Pancreas (tissue), 10 donors: Measurements from ENCODE around the gene SECISBP2. TPM values are rescaled to one million over a fixed set of nuclear protein-coding genes. Genes with fewer than 3 reads are reported as not detected.
A peak's percentile ranks its signal among the peaks of the same experiment; 100 is the strongest.

Experiments used
- ATAC-seq, 4 donors: fragments of 200-7000 bp; cut with Tn5 transposase; one replicate each; pipeline versions ENCODE4 v1.8.0 to v1.9.1; 2020; ENCODE audit warnings: mild to moderate bottlenecking in 4 of 4, moderate library complexity in 4 of 4
- DNase-seq, 6 donors: peaks; one replicate each; pipeline ENCODE4 v3.0.0-alpha.2; 2020
- FAIRE-seq: peaks from 2 replicates; lab custom pipeline; 2012; peaks lifted over from hg19 to GRCh38; lab: Jason Lieb, UNC
- H3K27ac ChIP-seq, 4 donors: fragments of 200-600 bp; sonication (generic); 1 replicate in 3 of 4; 2 replicates in 1 of 4; pipeline versions ENCODE4 v1.5.0 to v1.8.0; 2020
- H3K27me3 ChIP-seq, 4 donors: fragments of 200-600 bp; one replicate each; pipeline ENCODE4 v1.8.0; 2021
- H3K36me3 ChIP-seq, 3 donors: fragments of 200-600 bp; sonication (generic) in 1 of 3; one replicate each; pipeline versions ENCODE4 v1.5.0 to v1.8.0; 2020 to 2021
- H3K4me1 ChIP-seq, 3 donors: fragments of 200-600 bp; one replicate each; pipeline ENCODE4 v1.8.0; 2021
- H3K4me3 ChIP-seq, 4 donors: fragments of 200-600 bp; sonication (generic) in 2 of 4; one replicate each; pipeline versions ENCODE4 v1.5.0 to v1.8.0; 2020 to 2021
- H3K9me3 ChIP-seq, 4 donors: fragments of 200-600 bp; one replicate each; pipeline ENCODE4 v1.8.0; 2021
- CTCF ChIP-seq, 4 donors: fragments of 200-600 bp; sonication (generic) in 3 of 4; IDR thresholded peaks; one replicate each; pipeline versions ENCODE4 v1.5.0 to v1.8.0; 2021; ENCODE audit warnings: antibody characterized with exemption in 4 of 4
- WGBS, 2 donors: extraction: QIAGEN DNeasy Blood & Tissue Kit; methylation state at CpG; one replicate each; pipeline ENCODE4 v1.1.7; 2013; 5-methylcytosine and 5-hydroxymethylcytosine counted together
- intact Hi-C, 3 donors: fragments of 100-400 bp; cut with DNase I; formaldehyde crosslinking; loops; one replicate each; pipeline versions ENCODE4 v1.11.1 to v1.14.2; 2022
- polyA plus RNA-seq, 2 donors: library from polyadenylated mRNA; stranded (reverse); fragments of 200-250 nt; gene quantifications; one replicate each; pipeline ENCODE4 v1.2.3, GENCODE V29; 2013
- total RNA-seq, 6 donors: library from RNA; stranded (reverse); fragmentation: NEBNext Ultra II Directional in 4 of 6; extraction: Animal tissue kit (Norgen Biotek cat#: 25700) in 4 of 6; gene quantifications; one replicate each; pipeline versions ENCODE4 v1.2.1 to v1.2.4, GENCODE V29; 2021 to 2023
- donor health status: healthy with polysubstance abuse.
- donor health status: DM: no; HTN: no; CAD: no; lungs with moderate emphysema.
- donor health status: DM: no; HTN: no; CAD: no.
- donor health status: control.
- donor health status: control.
- donor health status: Bipolar disorder and iron deficiency.
- donor health status: DM: yes; HTN: yes; CAD: no.
- donor health status: DM: no; HTN: no; CAD: no.
- donor health status: DM: no; HTN: no; CAD: no.
- donor health status: DM: yes; HTN: yes; CAD: no.

SECISBP2 gene
- total and polyA plus RNA-seq, 8 donors, result 23.4 to 41.1 (median 29.6) TPM

GRCh38 chr9:89363311-89363670 is 45.0 kb downstream of the SECISBP2 start:
- no peaks in the 10 kb centered on the region for H3K4me1 ChIP-seq
- no peaks in the 10 kb centered on the region for H3K27me3 ChIP-seq
- H3K4me3 ChIP-seq, result no peak overlapping the region
- TF ChIP-seq CTCF (IDR thresholded peaks at IDR 0.05), result no peak
- WGBS, 2 donors, result 89 to 92% methylated on average over 6 of the region's 6 CpGs
- H3K27ac ChIP-seq, result no peak overlapping the region
- H3K9me3 ChIP-seq, result no peaks in the 10 kb centered on the region
- no peak for DNase-seq
- intact Hi-C loops, result no loop called here
- no peak for FAIRE-seq
- H3K36me3 ChIP-seq, result peaks cover 0 to 35% (median 19%) of the 10 kb centered on the region in 3 donors
- no peak for ATAC-seq

GRCh38 chr9:89363921-89364665 is 45.8 kb downstream of the SECISBP2 start:
- TF ChIP-seq CTCF (IDR thresholded peaks at IDR 0.05), result no peak
- Histone ChIP-seq H3K9me3 (no peaks in the 10 kb centered on the region), H3K27me3 (no peaks in the 10 kb centered on the region), H3K36me3 (peaks cover 0 to 27% (median 11%) of the 10 kb centered on the region in 3 donors), H3K4me1 (no peaks in the 10 kb centered on the region), H3K27ac (no peak overlapping the region), H3K4me3 (no peak overlapping the region)
- 93 to 94% methylated on average over 9 of the region's 9 CpGs for WGBS, 2 donors
- intact Hi-C loops, result no loop called here
- DNase-seq (peak in 2 of 6 donors; percentile 19 to 49), ATAC-seq (peak in 1 of 4 donors; percentile 3), FAIRE-seq (no peak)

- no peak for TF ChIP-seq CTCF (IDR thresholded peaks at IDR 0.05)
- no peaks in the 10 kb centered on the region for H3K9me3 ChIP-seq
- 92 to 94% methylated on average over 17 of the region's 17 CpGs for WGBS, 2 donors
- ATAC-seq, result no peak
- no peaks in the 10 kb centered on the region for H3K4me1 ChIP-seq
- intact Hi-C loops, result no loop called here
- peaks cover 0 to 21% (median 7%) of the 10 kb centered on the region in 3 donors for H3K36me3 ChIP-seq
- DNase-seq, result peak in 2 of 6 donors; percentile 23 to 73
- H3K4me3 ChIP-seq, result no peak overlapping the region
- H3K27ac ChIP-seq, result no peak overlapping the region
- no peak for FAIRE-seq
- no peaks in the 10 kb centered on the region for H3K27me3 ChIP-seq
Observed at GRCh38 chr9:89364666-89365531, 46.6 kb downstream of the SECISBP2 start.

GRCh38 chr9:89365532-89365912 is 47.2 kb downstream of the SECISBP2 start:
- H3K27me3 ChIP-seq, result no peaks in the 10 kb centered on the region
- no peak overlapping the region for H3K27ac ChIP-seq
- ATAC-seq, result no peak
- intact Hi-C loops, result no loop called here
- H3K4me3 ChIP-seq, result no peak overlapping the region
- no peaks in the 10 kb centered on the region for H3K9me3 ChIP-seq
- DNase-seq, result no peak
- FAIRE-seq, result no peak
- no peak for TF ChIP-seq CTCF (IDR thresholded peaks at IDR 0.05)
- H3K36me3 ChIP-seq, result peaks cover 0 to 15% (median 5%) of the 10 kb centered on the region in 3 donors
- no peaks in the 10 kb centered on the region for H3K4me1 ChIP-seq
- 93 to 95% methylated on average over 2 of the region's 2 CpGs for WGBS, 2 donors
